ENCODE data around the gene RAD52. TPM values are rescaled to one million over a fixed set of nuclear protein-coding genes. Genes with fewer than 3 reads are reported as not detected.
A peak's percentile ranks its signal among the peaks of the same experiment; 100 is the strongest.

Gene RAD52
- total and polyA plus RNA-seq, 4 donors: 3.7 to 14.2 (median 6.7) TPM

DNA sequence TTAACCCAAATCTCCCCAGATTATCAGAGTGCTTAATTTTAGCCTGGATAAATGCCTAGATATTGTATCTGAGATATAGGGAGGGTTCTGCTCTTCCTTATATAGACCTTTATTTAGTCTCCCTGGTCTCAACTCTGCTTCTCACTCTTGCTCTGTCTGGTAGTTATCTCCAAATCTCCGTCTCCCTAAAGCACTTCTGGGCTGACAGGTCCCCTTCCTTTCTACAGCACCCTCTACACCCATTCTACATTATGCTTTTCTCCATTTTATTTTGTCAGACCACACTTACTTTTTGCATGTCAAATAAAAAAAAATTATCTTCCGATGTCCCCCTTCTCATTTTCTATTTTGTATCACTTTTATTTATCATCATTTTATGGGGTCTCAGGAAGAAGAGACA is 39.6 kb upstream of the RAD52 start:
- TF ChIP-seq, protein P1, sequence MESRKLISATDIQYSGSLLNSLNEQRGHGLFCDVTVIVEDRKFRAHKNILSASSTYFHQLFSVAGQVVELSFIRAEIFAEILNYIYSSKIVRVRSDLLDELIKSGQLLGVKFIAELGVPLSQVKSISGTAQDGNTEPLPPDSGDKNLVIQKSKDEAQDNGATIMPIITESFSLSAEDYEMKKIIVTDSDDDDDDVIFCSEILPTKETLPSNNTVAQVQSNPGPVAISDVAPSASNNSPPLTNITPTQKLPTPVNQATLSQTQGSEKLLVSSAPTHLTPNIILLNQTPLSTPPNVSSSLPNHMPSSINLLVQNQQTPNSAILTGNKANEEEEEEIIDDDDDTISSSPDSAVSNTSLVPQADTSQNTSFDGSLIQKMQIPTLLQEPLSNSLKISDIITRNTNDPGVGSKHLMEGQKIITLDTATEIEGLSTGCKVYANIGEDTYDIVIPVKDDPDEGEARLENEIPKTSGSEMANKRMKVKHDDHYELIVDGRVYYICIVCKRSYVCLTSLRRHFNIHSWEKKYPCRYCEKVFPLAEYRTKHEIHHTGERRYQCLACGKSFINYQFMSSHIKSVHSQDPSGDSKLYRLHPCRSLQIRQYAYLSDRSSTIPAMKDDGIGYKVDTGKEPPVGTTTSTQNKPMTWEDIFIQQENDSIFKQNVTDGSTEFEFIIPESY (IDR thresholded peaks at IDR 0.05): no peak
- TF ChIP-seq, protein P2, sequence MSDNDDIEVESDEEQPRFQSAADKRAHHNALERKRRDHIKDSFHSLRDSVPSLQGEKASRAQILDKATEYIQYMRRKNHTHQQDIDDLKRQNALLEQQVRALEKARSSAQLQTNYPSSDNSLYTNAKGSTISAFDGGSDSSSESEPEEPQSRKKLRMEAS (IDR thresholded peaks at IDR 0.05): no peak
- TF ChIP-seq, protein P3, sequence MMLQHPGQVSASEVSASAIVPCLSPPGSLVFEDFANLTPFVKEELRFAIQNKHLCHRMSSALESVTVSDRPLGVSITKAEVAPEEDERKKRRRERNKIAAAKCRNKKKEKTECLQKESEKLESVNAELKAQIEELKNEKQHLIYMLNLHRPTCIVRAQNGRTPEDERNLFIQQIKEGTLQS (IDR thresholded peaks at IDR 0.05): no peak
- TF ChIP-seq SP1 (IDR thresholded peaks at IDR 0.05) (no peak), HNF4G (IDR thresholded peaks at IDR 0.05) (no peak)
- H3K27ac ChIP-seq (ENCODE audit: low read depth in 1 of 2, low read length in 2 of 2): no peak overlapping the region
- peaks cover 0 to 24% (median 18%) of the 10 kb centered on the region in 4 donors for H3K4me1 ChIP-seq (ENCODE audit: control insufficient read depth in 4 of 4, insufficient read depth in 4 of 4, low read length in 3 of 4)
- 94% methylated on average over 2 of the region's 2 CpGs for WGBS
- no peaks in the 10 kb centered on the region for H3K9me3 ChIP-seq (ENCODE audit: control insufficient read depth in 4 of 4, low read length in 3 of 4)
- no peak overlapping the region for H3K4me3 ChIP-seq (ENCODE audit: low read depth in 1 of 3, low read length in 3 of 3)
- DNase-seq (ENCODE audit: low spot score): no peak
- H3K9ac ChIP-seq (ENCODE audit: low read depth in 1 of 2, low read length in 2 of 2): peak overlapping the region in 1 of 2 donors; percentile 49
- H3K36me3 ChIP-seq (ENCODE audit: control insufficient read depth in 4 of 4, insufficient read depth in 3 of 4, low read depth in 1 of 4, low read length in 3 of 4): no peaks in the 10 kb centered on the region
- no peaks in the 10 kb centered on the region for H3K27me3 ChIP-seq (ENCODE audit: control insufficient read depth in 4 of 4, insufficient read depth in 4 of 4, low read length in 3 of 4)

DNA sequence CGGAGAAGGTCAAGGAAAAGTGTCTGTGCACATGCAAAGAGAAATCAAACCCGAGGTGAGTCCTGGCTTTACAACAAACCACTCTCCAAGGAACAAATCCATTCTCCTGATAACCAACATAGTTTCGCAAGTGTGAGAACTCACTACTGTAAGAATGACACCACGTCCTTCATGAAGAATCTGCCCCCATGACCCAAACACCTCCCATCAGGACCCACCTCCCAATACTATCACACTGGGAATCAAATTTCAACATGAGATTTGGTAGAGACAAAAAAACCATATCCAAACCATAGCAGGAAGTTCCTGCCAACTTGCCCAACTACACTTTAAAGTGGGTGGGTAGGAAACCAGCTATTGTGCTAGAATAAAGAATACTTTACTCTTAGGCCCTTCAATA is 39.2 kb upstream of the RAD52 start:
- Histone ChIP-seq H3K9me3 (ENCODE audit: control insufficient read depth in 4 of 4, low read length in 3 of 4) (no peaks in the 10 kb centered on the region), H3K36me3 (ENCODE audit: control insufficient read depth in 4 of 4, insufficient read depth in 3 of 4, low read depth in 1 of 4, low read length in 3 of 4) (no peaks in the 10 kb centered on the region), H3K4me1 (ENCODE audit: control insufficient read depth in 4 of 4, insufficient read depth in 4 of 4, low read length in 3 of 4) (peaks cover 0 to 24% (median 18%) of the 10 kb centered on the region in 4 donors), H3K4me3 (ENCODE audit: low read depth in 1 of 3, low read length in 3 of 3) (no peak overlapping the region), H3K9ac (ENCODE audit: low read depth in 1 of 2, low read length in 2 of 2) (no peak overlapping the region), H3K27me3 (ENCODE audit: control insufficient read depth in 4 of 4, insufficient read depth in 4 of 4, low read length in 3 of 4) (no peaks in the 10 kb centered on the region), H3K27ac (ENCODE audit: low read depth in 1 of 2, low read length in 2 of 2) (no peak overlapping the region)
- 80% methylated on average over 4 of the region's 4 CpGs for WGBS
- TF ChIP-seq, protein P2 (IDR thresholded peaks at IDR 0.05): no peak
- no peak for TF ChIP-seq RAD21 (IDR thresholded peaks at IDR 0.05)
- TF ChIP-seq HNF4A (conservative IDR thresholded peaks at IDR 0.05): no peak
- no peak for TF ChIP-seq FOXA1 (IDR thresholded peaks at IDR 0.05)
- TF ChIP-seq NR2F2 (IDR thresholded peaks at IDR 0.05): no peak
- no peak for TF ChIP-seq TAF1 (conservative IDR thresholded peaks at IDR 0.05)
- no peak for TF ChIP-seq GABPA (IDR thresholded peaks at IDR 0.05 in 1 of 2, conservative IDR thresholded peaks at IDR 0.05 in 1 of 2)
- no peak for TF ChIP-seq RXRA (IDR thresholded peaks at IDR 0.05)
- TF ChIP-seq, protein P3 (IDR thresholded peaks at IDR 0.05): no peak
- TF ChIP-seq, protein P4, sequence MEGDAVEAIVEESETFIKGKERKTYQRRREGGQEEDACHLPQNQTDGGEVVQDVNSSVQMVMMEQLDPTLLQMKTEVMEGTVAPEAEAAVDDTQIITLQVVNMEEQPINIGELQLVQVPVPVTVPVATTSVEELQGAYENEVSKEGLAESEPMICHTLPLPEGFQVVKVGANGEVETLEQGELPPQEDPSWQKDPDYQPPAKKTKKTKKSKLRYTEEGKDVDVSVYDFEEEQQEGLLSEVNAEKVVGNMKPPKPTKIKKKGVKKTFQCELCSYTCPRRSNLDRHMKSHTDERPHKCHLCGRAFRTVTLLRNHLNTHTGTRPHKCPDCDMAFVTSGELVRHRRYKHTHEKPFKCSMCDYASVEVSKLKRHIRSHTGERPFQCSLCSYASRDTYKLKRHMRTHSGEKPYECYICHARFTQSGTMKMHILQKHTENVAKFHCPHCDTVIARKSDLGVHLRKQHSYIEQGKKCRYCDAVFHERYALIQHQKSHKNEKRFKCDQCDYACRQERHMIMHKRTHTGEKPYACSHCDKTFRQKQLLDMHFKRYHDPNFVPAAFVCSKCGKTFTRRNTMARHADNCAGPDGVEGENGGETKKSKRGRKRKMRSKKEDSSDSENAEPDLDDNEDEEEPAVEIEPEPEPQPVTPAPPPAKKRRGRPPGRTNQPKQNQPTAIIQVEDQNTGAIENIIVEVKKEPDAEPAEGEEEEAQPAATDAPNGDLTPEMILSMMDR (IDR thresholded peaks at IDR 0.05; ENCODE audit: low read depth, low read length, missing input control): no peak
- no peak for TF ChIP-seq YY1 (IDR thresholded peaks at IDR 0.05)
- no peak for TF ChIP-seq JUND (IDR thresholded peaks at IDR 0.05)
- no peak for TF ChIP-seq FOXA2 (IDR thresholded peaks at IDR 0.05)
- TF ChIP-seq HNF4G (IDR thresholded peaks at IDR 0.05): no peak
- TF ChIP-seq, protein P1 (IDR thresholded peaks at IDR 0.05): no peak
- no peak for DNase-seq (ENCODE audit: low spot score)

All from liver (tissue), 9 donors.